ENCODE results near the gene JAZF1.

- TF ChIP-seq CTCF (conservative IDR thresholded peaks at IDR 0.05) (no peak), EZH2 (IDR thresholded peaks at IDR 0.05; ENCODE audit: low read depth) (no peak)
These were observed 268.7 kb downstream of the JAZF1 start for GRCh38 chr7:27911920-27912319.

Measured in PC-9 (cell line).